Stimulated activated CD4-positive, alpha-beta T cell treated with anti-CD3 and anti-CD28 coated beads, Interleukin-4, amount 100 ng/mL, for 4 hours (primary cell): Measurements from ENCODE around the gene KLRC4.
"Not testable (repeated sequence)": the region's sequence is repeated elsewhere in the genome, so short reads cannot be mapped to it uniquely, and the experiment has no call there.

Experiments
- DNase-seq, 2 experiments: peaks; one replicate each; pipeline ENCODE4 v3.0.0-alpha.2; 2020

KLRC4 gene, protein sequence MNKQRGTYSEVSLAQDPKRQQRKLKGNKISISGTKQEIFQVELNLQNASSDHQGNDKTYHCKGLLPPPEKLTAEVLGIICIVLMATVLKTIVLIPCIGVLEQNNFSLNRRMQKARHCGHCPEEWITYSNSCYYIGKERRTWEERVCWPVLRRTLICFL

GRCh38 chr12:10409392-10409791 is at the start of gene KLRC4:
KLRC4 (minus strand) TSS chr12:10409757; CDS start chr12:10409575, 182 bp downstream.
- DNase-seq = no peak

- DNase-seq = no peak
Measured at GRCh38 chr12:10457760-10458159, 48.2 kb upstream of the KLRC4 start.

DNA sequence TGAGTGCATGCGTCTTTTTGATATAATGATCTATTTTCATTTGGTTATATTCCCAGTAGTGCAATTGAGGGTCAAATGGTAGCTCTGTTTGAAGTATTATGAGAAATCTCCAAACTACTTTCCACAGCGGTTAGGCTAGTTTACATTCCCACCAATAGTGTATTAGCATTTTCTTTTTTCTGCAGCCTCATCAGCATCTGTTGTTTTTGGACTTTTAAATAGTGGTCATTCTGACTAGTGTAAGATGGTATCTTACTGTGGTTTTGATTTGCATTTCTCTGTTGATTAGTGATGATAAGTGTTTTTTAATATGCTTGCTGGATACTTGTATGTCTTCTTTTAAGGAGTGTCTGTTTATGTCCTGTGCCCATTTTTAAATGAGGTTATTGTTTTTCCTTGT is 47.3 kb upstream of the KLRC4 start:
- no peak for DNase-seq

DNA sequence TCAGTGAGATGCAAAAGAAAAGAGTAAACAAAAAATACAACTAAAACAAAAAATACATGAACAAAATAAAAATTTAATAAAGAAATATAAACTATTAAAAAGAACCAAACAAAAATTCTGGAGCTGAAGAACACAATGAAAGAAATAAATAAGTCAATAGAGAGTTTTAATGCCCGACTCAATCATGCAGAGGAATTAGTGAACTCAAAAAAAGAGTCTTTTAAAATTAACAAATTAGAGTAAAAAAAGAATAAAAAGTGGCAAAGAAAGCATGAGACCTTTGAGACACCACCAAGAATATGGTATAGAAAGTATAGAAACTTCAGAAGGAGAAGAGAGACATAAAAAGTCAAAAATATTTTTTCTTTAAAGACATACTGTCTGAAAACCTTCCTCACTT is 46.2 kb upstream of the KLRC4 start:
- DNase-seq = no peak

DNA sequence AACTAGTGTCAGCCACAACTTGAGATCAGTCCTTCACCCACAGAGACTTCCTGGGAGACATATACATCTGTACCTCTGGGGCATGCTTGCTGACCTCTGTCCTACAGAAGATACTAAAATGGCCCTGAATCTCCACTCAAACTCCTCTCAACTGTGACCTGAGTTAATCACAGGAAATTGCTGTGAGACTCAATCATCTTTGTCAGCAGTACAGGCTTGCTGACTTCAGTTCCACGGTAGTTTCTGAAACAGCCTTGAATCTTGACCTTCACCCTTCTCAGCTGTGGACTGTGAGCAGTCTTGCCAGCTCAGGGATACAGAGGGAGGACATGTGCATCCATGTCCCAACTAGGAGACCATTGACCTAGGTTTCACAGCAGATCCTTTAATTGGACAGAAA is 45.0 kb upstream of the KLRC4 start:
- no peak for DNase-seq

GRCh38 chr12:10453156-10453555 is 43.6 kb upstream of the KLRC4 start, which contains the start of gene KLRC1:
KLRC1 (minus strand) TSS chr12:10453377; CDS start chr12:10451156, 2,221 bp downstream.
- no peak for DNase-seq

GRCh38 chr12:10448236-10448635 is 38.7 kb upstream of the KLRC4 start:
- no peak for DNase-seq

DNA sequence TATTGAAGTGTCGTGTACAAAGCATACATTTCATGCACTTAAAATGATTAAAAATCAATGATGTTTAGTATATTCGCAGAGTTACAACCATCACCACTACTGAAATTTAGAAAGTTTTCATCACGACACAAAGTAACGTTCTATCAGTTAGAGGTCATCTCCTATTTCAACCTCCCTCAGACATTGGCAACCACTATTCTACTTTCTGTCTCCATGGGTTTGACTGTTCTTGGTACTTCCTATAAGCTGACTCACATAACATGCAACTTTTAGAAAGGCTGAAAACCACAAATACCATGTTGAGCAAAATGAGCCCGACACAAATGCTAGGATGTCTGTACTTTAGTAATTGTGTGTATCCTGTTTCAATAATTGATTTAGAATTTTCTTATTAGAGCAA is 36.5 kb upstream of the KLRC4 start:
- not testable (repeated sequence) for DNase-seq

DNA sequence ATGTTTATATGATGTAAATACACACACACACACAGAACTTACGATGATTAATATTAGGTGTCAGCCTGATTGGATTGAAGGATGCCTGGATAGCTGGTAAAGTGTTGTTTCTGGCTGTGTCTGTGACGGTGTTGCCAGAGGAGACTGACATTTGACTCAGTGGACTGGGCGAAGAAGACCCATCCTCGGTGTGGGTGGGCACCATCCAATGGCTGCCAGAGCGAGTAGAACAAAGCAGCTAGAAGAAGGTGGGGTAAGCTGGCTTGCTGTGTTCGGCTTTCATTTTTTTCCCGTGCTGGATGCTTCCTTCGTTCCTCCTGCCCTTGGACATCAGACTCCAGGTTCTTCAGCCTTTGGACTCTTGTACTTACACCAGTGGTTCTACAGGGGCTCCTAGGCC is 31.6 kb upstream of the KLRC4 start:
- DNase-seq = not testable (repeated sequence)

GRCh38 chr12:10439608-10440274 is 30.2 kb upstream of the KLRC4 start:
- DNase-seq = not testable (repeated sequence)

DNA sequence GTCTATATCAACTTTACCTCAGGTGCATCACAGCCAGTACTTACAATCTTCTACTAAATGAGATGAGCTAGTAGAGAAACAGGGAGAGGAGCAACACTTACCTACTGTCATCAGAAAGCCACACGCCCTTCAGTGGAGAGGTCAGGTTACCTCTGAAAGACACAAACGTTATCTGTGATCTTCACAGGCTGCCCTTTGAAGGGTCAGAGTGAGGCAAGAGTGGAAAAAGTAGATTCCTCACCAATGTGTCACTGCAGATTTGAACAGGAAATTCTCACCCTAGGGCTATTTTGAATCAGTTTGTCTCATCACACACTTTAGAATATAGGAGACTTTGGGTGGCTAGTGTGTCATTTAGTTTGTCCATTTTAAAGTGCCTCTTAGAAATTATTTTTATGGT is 28.0 kb upstream of the KLRC4 start:
- DNase-seq = not testable (repeated sequence)

- not testable (repeated sequence) for DNase-seq
Measured at GRCh38 chr12:10435816-10436215, 26.3 kb upstream of the KLRC4 start, which contains the start of gene KLRC2. KLRC2 (minus strand) TSS chr12:10436010; CDS start chr12:10435986, 24 bp downstream.

DNA sequence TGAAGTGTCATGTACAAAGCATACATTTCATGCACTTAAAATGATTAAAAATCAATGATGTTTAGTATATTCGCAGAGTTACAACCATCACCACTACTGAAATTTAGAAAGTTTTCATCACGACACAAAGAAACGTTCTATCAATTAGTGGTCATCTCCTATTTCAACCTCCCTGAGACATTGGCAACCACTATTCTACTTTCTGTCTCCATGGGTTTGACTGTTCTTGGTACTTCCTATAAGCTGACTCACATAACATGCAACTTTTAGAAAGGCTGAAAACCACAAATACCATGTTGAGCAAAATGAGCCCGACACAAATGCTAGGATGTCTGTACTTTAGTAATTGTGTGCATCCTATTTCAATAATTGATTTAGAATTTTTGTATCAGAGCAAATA is 21.1 kb upstream of the KLRC4 start:
- not testable (repeated sequence) for DNase-seq

- DNase-seq = not testable (repeated sequence)
Measured at GRCh38 chr12:10425938-10426337, 16.4 kb upstream of the KLRC4 start.

DNA sequence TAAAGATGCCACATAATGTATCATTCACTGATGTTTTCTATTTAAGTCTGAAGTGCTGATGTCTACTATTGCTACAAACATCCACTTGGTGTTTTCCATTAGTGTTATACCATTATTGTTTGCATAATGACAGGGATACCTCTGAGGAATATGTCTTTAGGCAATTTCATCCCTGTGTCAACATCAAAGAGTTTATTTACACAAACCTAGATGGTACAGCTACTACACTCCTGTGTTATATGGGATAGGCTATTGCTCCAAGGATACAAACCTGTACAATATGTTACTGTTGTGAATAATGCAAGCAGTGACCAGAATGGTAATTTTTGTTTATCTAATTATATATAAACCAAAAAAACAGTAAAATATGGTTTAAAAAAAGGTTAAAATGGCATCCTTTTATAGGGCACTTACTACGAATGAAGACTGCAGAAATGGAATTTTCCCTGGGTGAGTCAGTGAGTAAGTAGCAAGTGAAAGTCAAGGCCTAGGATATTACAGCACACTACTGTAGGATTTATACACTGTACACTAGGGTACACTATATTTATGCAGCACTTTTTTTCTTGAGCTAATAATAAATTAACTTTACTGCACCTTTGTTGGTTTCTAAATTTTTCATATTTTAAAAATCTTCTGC is 14.8 kb upstream of the KLRC4 start:
- DNase-seq = not testable (repeated sequence)

- DNase-seq = not testable (repeated sequence)
Measured at GRCh38 chr12:10422159-10422558, 12.6 kb upstream of the KLRC4 start.

GRCh38 chr12:10420334-10420733 is 10.8 kb upstream of the KLRC4 start, which contains the start of gene KLRC3:
KLRC3 (minus strand) TSS chr12:10420595; CDS start chr12:10420550, 45 bp downstream.
- not testable (repeated sequence) for DNase-seq

DNA sequence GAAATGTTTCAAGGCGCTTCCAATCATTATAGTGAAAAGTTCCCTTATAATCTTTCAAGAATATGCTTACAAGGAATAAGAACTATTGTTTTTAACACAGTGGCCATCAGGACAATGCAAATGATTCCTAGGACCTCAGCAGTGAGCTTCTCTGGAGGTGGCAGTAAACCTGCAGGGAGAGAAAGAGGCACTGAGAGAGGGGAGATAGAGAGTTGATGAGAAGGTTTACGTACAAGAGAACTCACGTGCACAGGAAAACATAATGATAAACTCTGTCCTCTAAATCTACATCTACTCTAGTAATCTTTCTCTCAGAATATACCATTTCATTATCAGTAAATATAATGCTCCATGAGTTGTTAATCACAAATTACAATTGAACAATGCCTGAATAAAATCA is 715 bp downstream of the KLRC4 start:
- DNase-seq = no peak

DNA sequence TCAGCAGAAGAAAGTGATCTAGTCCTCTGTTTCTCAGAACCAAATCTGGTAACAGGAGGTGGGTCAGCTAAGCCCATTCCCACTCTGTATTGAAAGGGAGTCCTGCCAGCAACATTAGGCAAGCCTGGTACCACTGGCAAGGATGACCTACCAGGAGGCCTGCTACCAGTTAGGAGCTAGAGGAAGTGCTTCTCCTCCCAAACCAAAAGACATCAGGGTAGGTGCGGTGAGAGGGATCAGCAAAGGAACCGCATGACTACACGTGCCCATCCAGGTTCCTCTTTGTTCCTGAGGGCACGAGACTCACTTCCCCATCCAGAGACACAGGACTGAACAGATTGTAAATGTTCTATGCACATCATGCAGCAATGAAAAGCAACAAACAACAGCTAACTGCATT is 2.8 kb downstream of the KLRC4 start:
- DNase-seq = no peak

DNA sequence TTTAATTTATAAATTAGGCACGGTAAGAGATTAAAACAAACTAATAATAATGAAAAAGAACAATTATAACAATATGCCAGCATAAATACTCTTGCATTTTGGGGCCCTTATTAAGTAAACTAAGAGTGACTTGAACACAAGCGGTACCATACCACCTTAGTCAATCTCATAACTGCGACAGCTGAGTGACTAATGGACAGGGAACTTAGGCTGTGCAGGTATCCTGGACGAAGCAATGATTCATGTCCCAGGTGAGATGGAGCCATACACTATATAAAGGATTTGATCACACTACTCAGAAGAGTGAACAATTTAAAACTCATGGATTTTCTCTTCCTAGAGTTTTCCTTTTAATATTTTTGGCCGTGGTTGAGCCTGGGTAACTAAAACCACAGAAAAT is 4.3 kb downstream of the KLRC4 start:
- DNase-seq = no peak

DNA sequence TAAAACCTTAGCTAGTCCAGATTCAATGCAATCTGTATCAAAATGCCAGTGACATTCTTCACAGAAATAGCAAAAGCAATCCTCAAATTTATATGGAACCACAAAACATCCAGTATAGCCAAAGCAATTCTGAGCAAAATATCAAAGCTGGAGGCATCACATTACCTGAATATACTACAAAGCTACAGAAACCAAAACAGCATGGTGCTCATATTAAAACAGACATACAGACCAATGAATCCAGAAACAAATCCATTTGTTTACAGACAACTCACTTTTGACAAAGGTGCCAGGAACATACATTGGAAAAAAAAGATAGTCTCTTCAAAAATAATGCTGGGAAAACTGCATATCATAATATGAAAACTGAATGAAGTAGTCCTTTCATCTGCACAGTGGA is 4.8 kb downstream of the KLRC4 start:
- no peak for DNase-seq

GRCh38 chr12:10400829-10401228 is 8.7 kb downstream of the KLRC4 start:
- no peak for DNase-seq

DNA sequence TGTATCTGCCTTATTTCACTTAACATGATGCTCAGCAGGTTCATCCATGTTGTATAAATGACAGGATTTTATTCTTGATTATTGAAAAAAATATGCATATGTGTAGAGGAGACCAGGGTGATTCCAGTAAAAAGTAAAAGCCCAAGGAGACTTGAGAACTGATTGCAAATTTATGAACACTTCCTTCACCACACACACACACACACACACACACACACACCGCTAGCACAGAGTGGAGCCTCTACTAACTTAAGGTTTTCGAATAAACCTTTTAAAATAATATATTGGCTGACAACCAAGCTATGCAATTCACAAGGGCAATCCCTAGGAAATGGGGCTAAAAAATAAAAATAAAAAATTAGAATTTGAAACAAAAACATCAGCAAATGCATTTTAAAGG is 11.4 kb downstream of the KLRC4 start:
- no peak for DNase-seq

DNA sequence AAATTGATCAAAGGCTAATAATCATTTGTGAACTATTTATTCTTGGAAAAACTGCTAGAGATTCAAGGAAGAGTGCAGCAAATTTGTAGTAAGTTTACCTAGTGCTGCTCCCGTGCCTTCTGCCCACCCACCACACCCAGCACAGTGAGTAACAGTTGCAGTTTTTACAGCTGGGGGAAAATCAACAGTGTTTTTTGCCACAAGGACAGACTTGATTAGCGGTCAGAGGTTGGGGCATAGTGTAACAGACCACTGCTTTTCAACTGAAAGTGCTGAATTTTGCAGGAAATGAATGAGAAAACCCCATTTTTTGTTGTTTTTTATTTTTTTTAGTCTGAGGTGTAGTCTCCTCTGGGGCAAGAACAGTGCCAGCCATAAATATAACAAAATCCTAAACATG is 12.3 kb downstream of the KLRC4 start:
- DNase-seq = no peak
